Heart right ventricle (tissue), 16 donors: ENCODE data around the gene MOCOS. TPM values are rescaled to one million over a fixed set of nuclear protein-coding genes. Genes with fewer than 3 reads are reported as not detected.
A peak's percentile ranks its signal among the peaks of the same experiment; 100 is the strongest.

ENCODE experiments used
- ATAC-seq, 8 donors: fragments of 200-7000 bp; cut with Tn5 transposase; one replicate each; pipeline ENCODE4 v1.9.1; 2020; ENCODE audit warnings: mild to moderate bottlenecking in 8 of 8, moderate library complexity in 8 of 8, moderate number of reproducible peaks in 1 of 8
- DNase-seq, 2 donors: peaks; one replicate each; pipeline ENCODE4 v3.0.0-alpha.2; 2020
- H3K27ac ChIP-seq, 10 donors: fragments of 200-600 bp; sonication (generic) in 2 of 10; one replicate each; pipeline versions ENCODE4 v1.5.0 to v1.8.0; 2020 to 2022; ENCODE audit warnings: mild to moderate bottlenecking in 3 of 10
- H3K27me3 ChIP-seq, 7 donors: fragments of 200-600 bp; one replicate each; pipeline ENCODE4 v1.8.0; 2021 to 2022; ENCODE audit warnings: mild to moderate bottlenecking in 2 of 7
- H3K36me3 ChIP-seq, 9 donors: fragments of 200-600 bp; sonication (generic) in 1 of 9; one replicate each; pipeline versions ENCODE4 v1.5.0 to v1.8.0; 2020 to 2022; ENCODE audit warnings: mild to moderate bottlenecking in 2 of 9
- H3K4me1 ChIP-seq, 9 donors: fragments of 200-600 bp; sonication (generic) in 1 of 9; one replicate each; pipeline versions ENCODE4 v1.5.0 to v1.8.0; 2020 to 2022; ENCODE audit warnings: mild to moderate bottlenecking in 4 of 9
- H3K4me3 ChIP-seq, 10 donors: fragments of 200-600 bp; sonication (generic) in 2 of 10; one replicate each; pipeline versions ENCODE4 v1.5.0 to v1.8.0; 2020 to 2022; ENCODE audit warnings: mild to moderate bottlenecking in 7 of 10, moderate library complexity in 2 of 10
- H3K9me3 ChIP-seq, 11 donors: fragments of 200-600 bp in 10 of 11; sonication (generic) in 2 of 11; one replicate each; pipeline versions ENCODE4 v1.5.0 to v1.8.0; 2013 to 2022; ENCODE audit warnings: mild to moderate bottlenecking in 2 of 11, control low read depth in 1 of 11, moderate library complexity in 1 of 11
- WGBS, 2 donors: extraction: QIAGEN DNeasy Blood & Tissue Kit; methylation state at CpG; one replicate each; pipeline ENCODE4 v1.1.7; 2013; ENCODE audit warnings: inconsistent platforms in 1 of 2; 5-methylcytosine and 5-hydroxymethylcytosine counted together
- intact Hi-C, 10 donors: fragments of 100-400 bp; cut with DNase I; formaldehyde crosslinking; loops; one replicate each; pipeline versions ENCODE4 v1.11.1 to v1.14.2; 2022
- long read RNA-seq, 3 donors: library from polyadenylated mRNA; unstranded; transcript quantifications; one replicate each; pipeline ENCODE4 v2.0.0, GENCODE V29; 2020 to 2021
- polyA plus RNA-seq, 2 donors: library from polyadenylated mRNA; stranded (reverse); fragments of 200-250 nt; gene quantifications; one replicate each; pipeline ENCODE4 v1.2.3, GENCODE V29; 2013
- total RNA-seq, 10 donors: library from RNA; stranded (reverse); fragmentation: NEBNext Ultra II Directional in 3 of 10; extraction: Animal tissue kit (Norgen Biotek cat#: 25700) in 3 of 10; gene quantifications; one replicate each; pipeline versions ENCODE4 v1.2.1 to v1.2.4, GENCODE V29; 2021 to 2023
- TF ChIP-seq, protein P1 (sequence below), 9 donors: fragments of 200-600 bp; sonication (generic) in 2 of 9; IDR thresholded peaks; one replicate each; pipeline versions ENCODE4 v1.5.0 to v1.8.0; 2021 to 2022; ENCODE audit warnings: antibody characterized with exemption in 9 of 9, mild to moderate bottlenecking in 5 of 9, moderate library complexity in 1 of 9
- donor health status: Arrhythmogenic right ventricular cardiomyopathy.
- donor health status: ischemic (EF 13 %, LVEDD 7.1; RV severe dilation, severe dysfunction).
- donor health status: healthy with polysubstance abuse.
- donor health status: DM: no; HTN: yes; CAD: no.
- donor health status: DM: no; HTN: no; CAD: no.
- donor health status: ischemic (EF 25% LVEDD 6.9; RV normal size, moderate dysfunction).
- donor health status: ischemic (EF 25% LVEDD 5.7; RV mildly dilated, moderate dysfunction).
- donor health status: healthy.
- donor health status: DM: yes; HTN: yes; CAD: no.
- donor health status: Ischemic cardiomyopathy.
- donor health status: ischemic (EF 35%, LVEDD 5.7; RV mildly dilated, moderate dysfunction).
- donor health status: nonischemic (EF 11% LVEDD 7.7; RV severe dilation, severe dysfunction).
- donor health status: DM: yes; HTN: yes; CAD: no.
- donor health status: PGD.
- donor health status: ischemic (EF 29% LVEDD 5.4; RV normal size, mild dysfunction).
- donor health status: nonischemic (EF 23%, LVEDD 6.1; RV moderate dilation, normal function).

Gene MOCOS, protein sequence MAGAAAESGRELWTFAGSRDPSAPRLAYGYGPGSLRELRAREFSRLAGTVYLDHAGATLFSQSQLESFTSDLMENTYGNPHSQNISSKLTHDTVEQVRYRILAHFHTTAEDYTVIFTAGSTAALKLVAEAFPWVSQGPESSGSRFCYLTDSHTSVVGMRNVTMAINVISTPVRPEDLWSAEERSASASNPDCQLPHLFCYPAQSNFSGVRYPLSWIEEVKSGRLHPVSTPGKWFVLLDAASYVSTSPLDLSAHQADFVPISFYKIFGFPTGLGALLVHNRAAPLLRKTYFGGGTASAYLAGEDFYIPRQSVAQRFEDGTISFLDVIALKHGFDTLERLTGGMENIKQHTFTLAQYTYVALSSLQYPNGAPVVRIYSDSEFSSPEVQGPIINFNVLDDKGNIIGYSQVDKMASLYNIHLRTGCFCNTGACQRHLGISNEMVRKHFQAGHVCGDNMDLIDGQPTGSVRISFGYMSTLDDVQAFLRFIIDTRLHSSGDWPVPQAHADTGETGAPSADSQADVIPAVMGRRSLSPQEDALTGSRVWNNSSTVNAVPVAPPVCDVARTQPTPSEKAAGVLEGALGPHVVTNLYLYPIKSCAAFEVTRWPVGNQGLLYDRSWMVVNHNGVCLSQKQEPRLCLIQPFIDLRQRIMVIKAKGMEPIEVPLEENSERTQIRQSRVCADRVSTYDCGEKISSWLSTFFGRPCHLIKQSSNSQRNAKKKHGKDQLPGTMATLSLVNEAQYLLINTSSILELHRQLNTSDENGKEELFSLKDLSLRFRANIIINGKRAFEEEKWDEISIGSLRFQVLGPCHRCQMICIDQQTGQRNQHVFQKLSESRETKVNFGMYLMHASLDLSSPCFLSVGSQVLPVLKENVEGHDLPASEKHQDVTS
- under 1 TPM; 0.06 to 0.74 (median 0.27) TPM for total RNA-seq
- under 1 TPM; 0.28 to 0.95 TPM for polyA plus RNA-seq
- long read RNA-seq, donor 1 = 0 reads
- long read RNA-seq, donor 2 = 0 reads
- long read RNA-seq, donor 3, full-length matches to known transcripts = 3 of 4 reads
- long read RNA-seq, donor 3, partial matches to known transcripts = 0 of 4 reads
- long read RNA-seq, donor 3, other reads (novel, unspliced or antisense) = 1 of 4 reads

DNA sequence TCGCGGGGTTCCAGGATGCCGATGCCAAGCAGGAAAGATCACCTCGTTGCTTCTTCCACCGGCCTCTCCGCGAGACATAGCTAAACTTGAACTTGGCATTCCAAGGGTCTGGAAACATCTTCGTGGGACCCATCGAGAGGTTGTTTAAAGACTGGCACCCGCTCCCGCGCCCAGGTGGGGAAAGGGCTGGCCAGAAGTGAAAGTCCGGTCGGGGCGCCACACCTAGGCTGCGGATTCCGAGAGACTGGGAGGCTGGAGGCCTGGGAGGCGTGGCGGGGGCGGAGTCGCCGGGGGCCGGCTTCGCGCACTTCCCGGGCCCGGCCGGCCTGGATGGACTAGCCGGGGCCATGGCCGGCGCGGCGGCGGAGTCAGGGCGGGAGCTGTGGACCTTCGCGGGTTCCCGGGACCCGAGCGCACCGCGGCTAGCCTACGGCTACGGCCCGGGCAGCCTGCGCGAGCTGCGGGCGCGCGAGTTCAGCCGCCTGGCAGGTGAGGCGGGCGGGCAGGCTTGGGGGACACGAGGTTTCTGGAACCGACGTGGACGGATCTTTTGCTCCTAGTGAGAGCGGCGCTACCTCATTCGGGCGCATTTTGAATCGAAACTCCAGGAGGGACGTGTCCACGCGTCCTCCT is at the start of gene MOCOS:
MOCOS (plus strand) TSS at position 305 of the 633 bp plus-strand sequence; CDS start at position 348, 43 bp downstream.
- Histone ChIP-seq H3K4me1 (peaks cover 0 to 20% (median 8%) of the 10 kb centered on the region in 9 donors), H3K9me3 (no peaks in the 10 kb centered on the region), H3K27me3 (peaks cover 0 to 13% (median 0%) of the 10 kb centered on the region in 7 donors), H3K4me3 (peak within 1 kb of the TSS; percentile 52 to 81 (median 74)), H3K36me3 (no peaks in the 10 kb centered on the region), H3K27ac (peak within 1 kb of the TSS in 5 of 10 donors; percentile 17 to 48 (median 36))
- peak; percentile 72 to 82 for DNase-seq
- WGBS, 2 donors = 0 to 1% methylated on average over 65 to 66 of the region's 66 CpGs
- intact Hi-C loops = loop anchor here in 3 of 10 donors (10.0 kb wide), 1 partner anchor 97 kb away; no protein-coding TSS in a partner anchor
- ATAC-seq = peak; percentile 91 to 97 (median 95)
- TF ChIP-seq, protein P1, sequence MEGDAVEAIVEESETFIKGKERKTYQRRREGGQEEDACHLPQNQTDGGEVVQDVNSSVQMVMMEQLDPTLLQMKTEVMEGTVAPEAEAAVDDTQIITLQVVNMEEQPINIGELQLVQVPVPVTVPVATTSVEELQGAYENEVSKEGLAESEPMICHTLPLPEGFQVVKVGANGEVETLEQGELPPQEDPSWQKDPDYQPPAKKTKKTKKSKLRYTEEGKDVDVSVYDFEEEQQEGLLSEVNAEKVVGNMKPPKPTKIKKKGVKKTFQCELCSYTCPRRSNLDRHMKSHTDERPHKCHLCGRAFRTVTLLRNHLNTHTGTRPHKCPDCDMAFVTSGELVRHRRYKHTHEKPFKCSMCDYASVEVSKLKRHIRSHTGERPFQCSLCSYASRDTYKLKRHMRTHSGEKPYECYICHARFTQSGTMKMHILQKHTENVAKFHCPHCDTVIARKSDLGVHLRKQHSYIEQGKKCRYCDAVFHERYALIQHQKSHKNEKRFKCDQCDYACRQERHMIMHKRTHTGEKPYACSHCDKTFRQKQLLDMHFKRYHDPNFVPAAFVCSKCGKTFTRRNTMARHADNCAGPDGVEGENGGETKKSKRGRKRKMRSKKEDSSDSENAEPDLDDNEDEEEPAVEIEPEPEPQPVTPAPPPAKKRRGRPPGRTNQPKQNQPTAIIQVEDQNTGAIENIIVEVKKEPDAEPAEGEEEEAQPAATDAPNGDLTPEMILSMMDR (IDR thresholded peaks at IDR 0.05) = no peak

DNA sequence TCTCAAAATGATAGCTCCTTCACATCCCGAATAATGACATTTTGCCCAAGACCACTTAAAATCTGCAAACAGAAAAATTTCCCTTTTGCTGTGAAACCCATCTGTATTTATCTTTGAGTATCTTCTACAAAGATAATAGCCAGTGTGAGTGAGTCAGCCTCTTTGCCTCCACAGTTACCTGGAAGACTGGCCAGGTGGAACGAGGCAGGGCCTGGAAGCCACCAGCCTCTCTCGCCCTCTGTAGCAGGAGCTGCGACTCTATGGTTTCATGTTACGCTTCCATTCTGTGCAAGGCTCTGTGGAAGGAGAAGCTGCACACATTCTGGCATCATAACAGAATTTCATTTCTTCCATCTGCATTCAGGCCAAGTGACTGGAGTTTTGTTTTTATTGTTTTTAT is 48.1 kb upstream of the MOCOS start:
- intact Hi-C loops = no loop called here
- Histone ChIP-seq H3K4me3 (no peak overlapping the region), H3K27me3 (no peaks in the 10 kb centered on the region), H3K4me1 (peaks cover 0 to 7% (median 0%) of the 10 kb centered on the region in 9 donors), H3K36me3 (peaks cover 0 to 100% (median 46%) of the 10 kb centered on the region in 9 donors), H3K9me3 (no peaks in the 10 kb centered on the region), H3K27ac (no peak overlapping the region)
- TF ChIP-seq, protein P1 (IDR thresholded peaks at IDR 0.05) = no peak
- WGBS, 2 donors = 91 to 93% methylated on average over 5 of the region's 5 CpGs
- DNase-seq (no peak), ATAC-seq (no peak)

DNA sequence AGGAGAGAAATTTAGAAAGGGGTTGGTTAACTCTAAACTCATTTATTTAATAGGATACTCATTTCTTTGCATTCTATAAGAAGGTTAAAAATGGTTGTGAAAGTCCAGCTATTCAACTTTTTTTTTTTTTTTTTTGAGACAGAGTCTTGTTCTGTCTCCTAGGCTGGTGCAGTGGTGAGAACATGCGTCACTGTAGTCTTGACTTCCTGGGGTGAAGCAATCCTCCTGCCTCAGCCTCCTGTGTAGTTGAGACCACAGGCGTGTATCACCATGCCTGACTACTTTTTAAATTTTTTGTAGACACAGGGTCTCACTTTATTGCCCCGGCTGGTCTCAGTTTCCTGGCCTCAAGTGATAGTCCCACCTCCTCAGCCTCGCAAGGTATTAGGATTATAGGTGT is 45.7 kb upstream of the MOCOS start:
- no peak overlapping the region for H3K4me3 ChIP-seq
- no peaks in the 10 kb centered on the region for H3K4me1 ChIP-seq
- no peaks in the 10 kb centered on the region for H3K9me3 ChIP-seq
- no peak overlapping the region for H3K27ac ChIP-seq
- peaks cover 0 to 100% (median 64%) of the 10 kb centered on the region in 9 donors for H3K36me3 ChIP-seq
- WGBS, 2 donors = 94 to 96% methylated on average over 4 of the region's 4 CpGs
- TF ChIP-seq, protein P1 (IDR thresholded peaks at IDR 0.05) = no peak
- intact Hi-C loops = no loop called here
- no peak for DNase-seq
- no peak for ATAC-seq
- no peaks in the 10 kb centered on the region for H3K27me3 ChIP-seq
